Mesenchymal stem cell (in vitro differentiated cells and primary cell): ENCODE data around the gene GLOD5.

Experiments
- DNase-seq: peaks from one replicate; pipeline ENCODE4 v3.0.0-alpha.2; 2013
- H2AFZ ChIP-seq: one replicate; pipeline ENCODE4 v1.6.1; 2013; ENCODE audit warnings: low read depth, mild to moderate bottlenecking, control low read depth, inconsistent platforms, low read length, moderate library complexity
- H2AK5ac ChIP-seq: 2 replicates; pipeline ENCODE4 v1.6.1; 2013; ENCODE audit warnings: low read length, moderate library complexity, mild to moderate bottlenecking, inconsistent platforms; ENCODE audit not compliant: severe bottlenecking
- H2BK120ac ChIP-seq: one replicate; pipeline ENCODE4 v1.6.1; 2013; ENCODE audit warnings: low read depth, mild to moderate bottlenecking, inconsistent platforms, low read length, moderate library complexity
- H2BK12ac ChIP-seq, 2 experiments: one replicate each; pipeline ENCODE4 v1.6.1; 2013; ENCODE audit warnings: inconsistent platforms in 2 of 2, low read length in 2 of 2, mild to moderate bottlenecking in 2 of 2, moderate library complexity in 2 of 2, control low read depth in 1 of 2
- H2BK15ac ChIP-seq: one replicate; pipeline ENCODE4 v1.6.1; 2013; ENCODE audit warnings: mild to moderate bottlenecking, low read depth, inconsistent platforms; ENCODE audit not compliant: poor library complexity, severe bottlenecking
- H2BK5ac ChIP-seq: 2 replicates; pipeline ENCODE4 v1.6.1; 2013; ENCODE audit warnings: low read depth, mild to moderate bottlenecking, low read length, control low read depth, inconsistent platforms; ENCODE audit not compliant: poor library complexity, severe bottlenecking
- H3K14ac ChIP-seq, 2 experiments: one replicate each; pipeline ENCODE4 v1.6.1; 2013; ENCODE audit warnings: inconsistent platforms in 2 of 2, low read length in 2 of 2, control low read depth in 1 of 2, mild to moderate bottlenecking in 1 of 2, moderate library complexity in 1 of 2
- H3K18ac ChIP-seq, 2 experiments: one replicate each; pipeline ENCODE4 v1.6.1; 2013; ENCODE audit warnings: inconsistent platforms in 2 of 2, low read length in 2 of 2, control low read depth in 1 of 2, low read depth in 1 of 2, mild to moderate bottlenecking in 1 of 2
- H3K23ac ChIP-seq, 2 experiments: one replicate each; pipeline ENCODE4 v1.6.1; 2013; ENCODE audit warnings: inconsistent platforms in 2 of 2, low read length in 2 of 2, mild to moderate bottlenecking in 2 of 2, moderate library complexity in 2 of 2, control low read depth in 1 of 2
- H3K27ac ChIP-seq: 2 replicates; pipeline ENCODE4 v1.5.1; 2013; ENCODE audit warnings: mild to moderate bottlenecking, moderate library complexity, low read length, control low read depth, inconsistent platforms; ENCODE audit not compliant: poor library complexity, severe bottlenecking
- H3K27me3 ChIP-seq, 2 experiments: 2 replicates each; pipeline versions ENCODE4 v1.6.1 to v1.7.0; 2013; ENCODE audit warnings: low read length in 2 of 2, mild to moderate bottlenecking in 2 of 2, moderate library complexity in 2 of 2, control low read depth in 1 of 2, inconsistent platforms in 1 of 2; ENCODE audit not compliant: control insufficient read depth in 1 of 2, insufficient read depth in 1 of 2
- H3K36me3 ChIP-seq, 2 experiments: 2 replicates each; pipeline versions ENCODE4 v1.6.1 to v1.7.0; 2013; ENCODE audit warnings: low read length in 2 of 2, control low read depth in 1 of 2, inconsistent platforms in 1 of 2, low read depth in 1 of 2, mild to moderate bottlenecking in 1 of 2; ENCODE audit not compliant: insufficient read depth in 2 of 2, control insufficient read depth in 1 of 2
- H3K4ac ChIP-seq, 2 experiments: one replicate each; pipeline ENCODE4 v1.6.1; 2013; ENCODE audit warnings: inconsistent platforms in 2 of 2, low read length in 2 of 2, mild to moderate bottlenecking in 2 of 2, moderate library complexity in 2 of 2, control low read depth in 1 of 2, low read depth in 1 of 2
- H3K4me1 ChIP-seq: 2 replicates; pipeline ENCODE4 v1.6.1; 2013; ENCODE audit warnings: low read depth, low read length, control low read depth; ENCODE audit not compliant: control insufficient read depth, insufficient read depth
- H3K4me2 ChIP-seq: 2 replicates; pipeline ENCODE4 v1.6.1; 2013; ENCODE audit warnings: low read length, mild to moderate bottlenecking, inconsistent platforms; ENCODE audit not compliant: poor library complexity, severe bottlenecking
- H3K4me3 ChIP-seq, 2 experiments: 2 replicates each; pipeline versions ENCODE4 v1.5.1 to v1.7.0; 2013; ENCODE audit warnings: low read length in 2 of 2, mild to moderate bottlenecking in 2 of 2, control low read depth in 1 of 2, low read depth in 1 of 2; ENCODE audit not compliant: insufficient read depth in 1 of 2
- H3K79me1 ChIP-seq: replicated peaks from 2 replicates; pipeline ENCODE4 v1.6.1; 2013; ENCODE audit warnings: mild to moderate bottlenecking, control low read depth, low read length, inconsistent platforms; ENCODE audit not compliant: poor library complexity, severe bottlenecking
- H3K9ac ChIP-seq: 2 replicates; pipeline ENCODE4 v1.7.0; 2013; ENCODE audit warnings: mild to moderate bottlenecking, low read length, moderate library complexity
- H3K9me3 ChIP-seq: 2 replicates; pipeline ENCODE4 v1.7.0; 2013; ENCODE audit warnings: mild to moderate bottlenecking, low read length; ENCODE audit not compliant: control insufficient read depth
- H4K8ac ChIP-seq: one replicate; pipeline ENCODE4 v1.6.1; 2013; ENCODE audit warnings: inconsistent platforms, mild to moderate bottlenecking, low read length, moderate library complexity
- H4K91ac ChIP-seq: one replicate; pipeline ENCODE4 v1.6.1; 2013; ENCODE audit warnings: mild to moderate bottlenecking, low read length, inconsistent platforms
- WGBS: methylation state at CpG from one replicate; pipeline ENCODE4 v1.1.7; 2013; ENCODE audit warnings: mixed read lengths; 5-methylcytosine and 5-hydroxymethylcytosine counted together

GLOD5 gene

GRCh38 chrX:48745222-48745621 lies 16.3 kb upstream of the GLOD5 start:
- Histone ChIP-seq H2BK120ac (no peak overlapping the region), H2AFZ (no peak overlapping the region), H3K27me3 (peaks cover 0 to 12% of the 10 kb centered on the region in 2 experiments), H3K4me2 (no peak overlapping the region), H2AK5ac (no peak overlapping the region), H3K27ac (no peak overlapping the region), H3K9me3 (no peaks in the 10 kb centered on the region), H4K91ac (no peak overlapping the region), H3K9ac (no peak overlapping the region), H3K23ac (no peak overlapping the region), H4K8ac (no peak overlapping the region), H3K18ac (no peak overlapping the region), H3K14ac (no peak overlapping the region), H3K79me1 (no peaks in the 10 kb centered on the region), H3K36me3 (no peaks in the 10 kb centered on the region), H2BK5ac (no peak overlapping the region), H2BK12ac (no peak overlapping the region), H3K4ac (no peak overlapping the region), H3K4me3 (no peak overlapping the region), H3K4me1 (no peaks in the 10 kb centered on the region), H2BK15ac (no peak overlapping the region)
- no peak for DNase-seq
- 100% methylated on average over 1 of the region's 4 CpGs for WGBS

- no peak overlapping the region for H4K91ac ChIP-seq
- H4K8ac ChIP-seq: no peak overlapping the region
- no peaks in the 10 kb centered on the region for H3K4me1 ChIP-seq
- H3K4me2 ChIP-seq: no peak overlapping the region
- H2BK120ac ChIP-seq: no peak overlapping the region
- H2BK5ac ChIP-seq: no peak overlapping the region
- no peak overlapping the region for H2BK15ac ChIP-seq
- H3K4me3 ChIP-seq: no peak overlapping the region
- no peaks in the 10 kb centered on the region for H3K36me3 ChIP-seq
- H3K18ac ChIP-seq: no peak overlapping the region
- no peak overlapping the region for H2BK12ac ChIP-seq
- no peaks in the 10 kb centered on the region for H3K79me1 ChIP-seq
- no peak overlapping the region for H3K4ac ChIP-seq
- H3K27ac ChIP-seq: no peak overlapping the region
- H3K9ac ChIP-seq: no peak overlapping the region
- H2AFZ ChIP-seq: no peak overlapping the region
- 65% methylated on average over 5 of the region's 8 CpGs for WGBS
- DNase-seq: no peak
- H3K14ac ChIP-seq: no peak overlapping the region
- H3K27me3 ChIP-seq: peaks cover 0 to 22% of the 10 kb centered on the region in 2 experiments
- no peak overlapping the region for H3K23ac ChIP-seq
- no peaks in the 10 kb centered on the region for H3K9me3 ChIP-seq
- H2AK5ac ChIP-seq: no peak overlapping the region
Measured at GRCh38 chrX:48747415-48748016, 14.0 kb upstream of the GLOD5 start.

GRCh38 chrX:48749182-48749581 lies 12.4 kb upstream of the GLOD5 start:
- Histone ChIP-seq H3K4me2 (no peak overlapping the region), H3K23ac (no peak overlapping the region), H3K27ac (no peak overlapping the region), H3K36me3 (no peaks in the 10 kb centered on the region), H2BK12ac (no peak overlapping the region), H2BK5ac (no peak overlapping the region), H3K79me1 (no peaks in the 10 kb centered on the region), H3K18ac (no peak overlapping the region), H2BK15ac (no peak overlapping the region), H3K4me3 (no peak overlapping the region), H2AFZ (no peak overlapping the region), H3K9me3 (no peaks in the 10 kb centered on the region), H2AK5ac (no peak overlapping the region), H3K4me1 (no peaks in the 10 kb centered on the region), H2BK120ac (no peak overlapping the region), H4K91ac (no peak overlapping the region), H3K9ac (no peak overlapping the region), H3K4ac (no peak overlapping the region), H3K14ac (no peak overlapping the region), H3K27me3 (peaks cover 0 to 34% of the 10 kb centered on the region in 2 experiments), H4K8ac (no peak overlapping the region)
- no peak for DNase-seq
- WGBS: 83% methylated on average over 1 of the region's 5 CpGs

DNA sequence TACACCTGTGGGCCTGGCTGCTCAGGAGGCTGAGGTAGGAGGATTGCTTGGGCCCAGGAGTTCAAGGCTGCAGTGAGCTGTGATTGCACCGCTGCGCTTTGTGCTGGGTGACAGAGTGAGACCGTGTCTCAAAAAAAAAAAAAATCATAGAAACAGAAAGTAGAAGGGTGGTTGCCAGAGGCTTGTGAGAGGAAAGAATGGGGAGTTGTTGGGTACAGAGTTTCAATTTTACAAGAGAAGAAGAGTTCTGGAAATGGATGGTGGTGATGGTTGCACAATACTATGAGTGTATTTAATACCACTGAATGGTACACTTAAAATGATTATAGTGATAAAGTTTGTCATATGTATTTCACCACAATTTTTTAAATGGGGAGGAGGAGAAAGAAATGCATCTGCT lies 10.2 kb upstream of the GLOD5 start:
- Histone ChIP-seq H4K91ac (no peak overlapping the region), H2AK5ac (no peak overlapping the region), H3K18ac (no peak overlapping the region), H2BK15ac (no peak overlapping the region), H3K79me1 (no peaks in the 10 kb centered on the region), H2BK12ac (no peak overlapping the region), H3K23ac (no peak overlapping the region), H3K4me1 (no peaks in the 10 kb centered on the region), H4K8ac (no peak overlapping the region), H2AFZ (no peak overlapping the region), H3K4me3 (no peak overlapping the region), H3K14ac (no peak overlapping the region), H2BK120ac (no peak overlapping the region), H3K4me2 (no peak overlapping the region), H3K9ac (no peak overlapping the region), H3K36me3 (no peaks in the 10 kb centered on the region), H3K27me3 (peaks cover 0 to 47% of the 10 kb centered on the region in 2 experiments), H2BK5ac (no peak overlapping the region), H3K9me3 (no peaks in the 10 kb centered on the region), H3K27ac (no peak overlapping the region), H3K4ac (no peak overlapping the region)
- DNase-seq: no peak
- WGBS: 59% methylated on average over 3 of the region's 3 CpGs
